ENCODE measurements around the gene PARN. TPM values are rescaled to one million over a fixed set of nuclear protein-coding genes. Genes with fewer than 3 reads are reported as not detected.

PARN gene
- total RNA-seq, 2 donors from 2014 or later: 32.2 to 48.9 TPM

GRCh38 chr16:14486520-14487303 lies 143.3 kb downstream of the PARN start:
- Mint-ChIP-seq H3K36me3 (peaks cover 3% of the 10 kb centered on the region in 2 donors), H3K27ac (no peak overlapping the region), H3K9me3 (no peaks in the 10 kb centered on the region)
- no peak for DNase-seq (ENCODE audit: low spot score in 2 of 2)
- ATAC-seq: no peak

DNA sequence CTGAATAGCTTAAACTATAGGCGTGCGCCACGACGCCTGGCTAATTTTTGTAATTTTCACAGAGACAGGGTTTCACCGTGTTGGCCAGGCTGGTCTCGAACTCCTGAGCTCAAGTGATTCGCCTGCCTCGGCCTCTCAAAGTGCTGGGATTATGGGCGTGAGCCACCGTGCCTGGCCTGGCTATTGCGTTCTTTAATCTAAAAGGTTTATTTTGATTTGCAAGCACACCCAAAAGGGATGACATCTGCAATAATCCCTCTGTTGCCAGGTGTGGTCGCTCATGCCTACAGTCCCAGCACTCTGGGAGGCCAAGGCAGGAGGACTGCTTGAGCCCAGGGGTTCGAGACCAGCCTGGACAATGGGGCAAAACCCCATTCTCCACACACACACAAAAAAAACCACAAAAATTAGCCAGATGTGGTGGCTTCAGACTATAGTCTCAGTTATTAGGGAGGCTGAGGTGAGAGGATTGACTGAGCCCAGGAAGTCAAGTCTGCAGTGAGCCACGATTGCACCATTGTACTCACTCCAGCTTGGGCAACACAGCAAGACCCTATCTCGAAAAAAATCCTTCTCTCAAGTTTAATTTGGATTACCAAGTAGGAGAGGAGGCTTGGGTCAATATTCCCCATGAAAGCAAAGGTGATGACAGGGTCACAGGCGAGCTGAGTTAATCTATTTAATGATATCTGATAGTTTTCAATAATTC lies 144.1 kb downstream of the PARN start:
- Mint-ChIP-seq H3K27ac (no peak overlapping the region), H3K36me3 (peaks cover 5 to 8% of the 10 kb centered on the region in 2 donors), H3K9me3 (no peaks in the 10 kb centered on the region)
- no peak for ATAC-seq
- no peak for DNase-seq (ENCODE audit: low spot score in 2 of 2)

DNA sequence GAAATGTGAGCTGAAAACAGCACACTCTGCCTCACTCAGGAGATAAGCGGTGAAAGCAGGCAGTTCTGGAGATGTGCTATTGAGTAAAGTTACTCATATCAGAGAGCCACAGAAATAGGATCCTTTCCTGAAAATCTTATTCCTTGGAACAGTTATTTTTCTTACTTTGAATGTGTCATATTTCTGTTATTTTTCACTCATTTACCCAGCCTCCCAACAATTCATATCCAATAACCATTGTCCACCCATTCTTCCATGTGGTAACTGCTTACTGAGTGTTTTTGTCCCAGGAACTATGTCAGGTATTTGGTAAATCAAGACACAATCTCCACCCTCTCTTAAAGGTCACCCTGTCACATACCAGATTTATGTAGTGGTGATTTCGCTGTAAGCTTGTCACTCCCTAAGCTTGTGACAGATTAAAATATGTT lies 144.9 kb downstream of the PARN start:
- Mint-ChIP-seq H3K36me3 (peaks cover 10 to 13% of the 10 kb centered on the region in 2 donors), H3K9me3 (no peaks in the 10 kb centered on the region), H3K27ac (no peak overlapping the region)
- ATAC-seq (no peak), DNase-seq (ENCODE audit: low spot score in 2 of 2) (no peak)

DNA sequence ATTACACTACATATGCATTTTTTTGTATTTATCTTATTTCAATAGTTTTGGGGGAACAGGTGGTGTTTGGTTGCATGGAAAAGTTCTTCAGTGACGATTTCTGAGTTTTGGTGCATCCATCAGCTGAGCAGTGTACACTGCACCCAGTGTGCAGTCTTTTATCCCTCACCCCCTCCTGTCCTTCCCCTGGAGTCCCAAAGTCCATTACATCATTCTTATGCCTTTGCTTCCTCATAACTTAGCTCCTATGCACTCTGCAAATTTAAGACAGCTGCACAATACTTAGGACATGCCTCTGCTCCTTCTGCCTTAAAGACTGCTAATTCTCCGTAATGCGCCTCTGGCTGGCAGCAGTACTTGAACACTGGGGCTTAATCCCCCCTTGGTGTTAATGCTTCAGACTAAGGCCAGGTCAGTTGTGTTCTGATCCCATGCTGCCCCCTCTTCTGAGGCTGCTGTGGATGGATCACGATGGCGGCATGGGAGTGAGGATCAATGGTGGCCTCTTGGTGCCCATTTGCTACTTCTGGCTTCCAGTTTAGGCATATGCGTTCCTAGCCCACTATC lies 146.2 kb downstream of the PARN start:
- DNase-seq (ENCODE audit: low spot score in 2 of 2) (no peak), ATAC-seq (no peak)
- Mint-ChIP-seq H3K27ac (no peak overlapping the region), H3K9me3 (no peaks in the 10 kb centered on the region), H3K36me3 (peaks cover 20 to 25% of the 10 kb centered on the region in 2 donors)

DNA sequence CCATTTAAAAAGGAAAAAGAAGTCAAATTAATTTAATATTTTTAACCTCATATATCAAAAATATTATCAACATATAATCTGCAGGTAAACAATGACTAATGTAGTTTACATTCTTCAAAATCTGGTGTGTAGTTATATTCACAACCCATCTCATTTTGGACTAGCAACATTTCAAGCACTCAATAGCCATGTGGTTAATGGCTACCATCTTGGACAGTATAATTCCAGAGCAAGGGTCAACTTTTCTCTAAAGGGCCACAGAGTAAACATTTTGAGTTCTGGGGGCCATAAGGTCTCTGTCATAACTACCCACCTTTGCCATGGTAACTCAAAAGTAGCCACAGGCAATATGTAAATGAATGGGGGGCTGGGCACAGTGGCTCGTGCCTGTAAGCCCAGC lies 153.9 kb downstream of the PARN start:
- peaks cover 21 to 25% of the 10 kb centered on the region in 2 donors for H3K36me3 Mint-ChIP-seq
- DNase-seq (ENCODE audit: low spot score in 2 of 2): no peak
- no peak overlapping the region for H3K27ac Mint-ChIP-seq
- H3K9me3 Mint-ChIP-seq: no peaks in the 10 kb centered on the region
- ATAC-seq: no peak

DNA sequence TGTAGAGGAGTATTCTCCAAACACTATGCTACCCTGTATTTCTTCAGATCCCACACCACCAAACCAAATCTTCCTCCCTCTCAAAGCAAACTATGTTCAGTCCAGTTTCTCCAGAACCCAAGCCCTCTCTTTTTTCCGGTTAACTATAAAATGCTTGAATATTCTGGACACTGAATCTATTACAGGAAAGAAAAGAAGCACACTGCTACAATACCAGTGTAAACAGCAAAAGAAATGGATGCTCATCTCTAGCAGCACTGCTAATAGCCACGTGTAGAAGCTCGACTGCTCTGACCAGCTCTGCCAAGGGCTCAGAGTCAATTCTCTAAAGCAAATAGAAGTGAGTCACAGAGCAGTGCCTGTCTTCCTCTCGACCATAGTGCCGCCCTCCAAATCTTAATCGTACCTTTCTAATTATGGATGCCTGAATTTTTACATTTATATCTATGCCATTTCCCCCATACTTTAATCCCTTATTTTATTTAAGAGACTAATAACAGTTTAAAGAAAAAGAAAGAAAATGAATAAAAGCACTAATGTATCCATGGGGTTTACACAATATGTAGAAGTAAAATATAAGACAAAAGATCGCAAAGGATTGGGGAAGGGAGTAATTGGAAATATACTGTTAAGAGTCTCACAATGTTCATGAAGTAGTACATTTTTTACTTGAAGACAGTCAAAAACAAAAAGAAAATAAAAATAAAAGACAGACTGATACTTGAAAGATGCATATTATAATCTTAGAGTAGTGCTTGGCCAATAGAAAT lies 154.5 kb downstream of the PARN start:
- DNase-seq (ENCODE audit: low spot score in 2 of 2) (no peak), ATAC-seq (no peak)
- H3K27ac Mint-ChIP-seq: no peak overlapping the region
- H3K9me3 Mint-ChIP-seq: no peaks in the 10 kb centered on the region
- H3K36me3 Mint-ChIP-seq: peaks cover 21 to 24% of the 10 kb centered on the region in 2 donors

- no peaks in the 10 kb centered on the region for H3K9me3 Mint-ChIP-seq
- no peak for DNase-seq (ENCODE audit: low spot score in 2 of 2)
- ATAC-seq: no peak
- no peak overlapping the region for H3K27ac Mint-ChIP-seq
- peaks cover 6% of the 10 kb centered on the region in 2 donors for H3K36me3 Mint-ChIP-seq
Observed at GRCh38 chr16:14473488-14473887, 156.6 kb downstream of the PARN start.

DNA sequence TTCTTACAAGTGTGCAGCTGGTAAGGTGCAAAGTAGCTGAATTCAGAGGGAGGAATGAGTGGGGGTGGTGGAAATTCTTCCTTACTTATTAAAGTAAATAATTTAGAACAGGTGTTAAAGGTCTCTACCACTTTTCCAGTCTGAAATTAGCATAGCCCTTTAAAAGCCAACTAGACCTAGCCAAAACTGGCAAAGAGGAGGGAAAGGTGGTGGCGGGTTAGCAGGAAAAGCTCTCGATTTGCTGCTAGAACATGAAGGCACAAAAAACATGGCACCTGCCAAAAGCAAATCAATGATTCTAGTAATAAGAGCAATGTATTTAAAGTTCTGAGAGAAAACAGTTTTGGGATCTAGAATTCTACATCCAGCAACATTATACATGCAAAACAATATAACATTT lies 157.7 kb downstream of the PARN start:
- H3K36me3 Mint-ChIP-seq: peaks cover 6% of the 10 kb centered on the region in 2 donors
- peaks cover 0 to 4% of the 10 kb centered on the region in 2 donors for H3K9me3 Mint-ChIP-seq
- DNase-seq (ENCODE audit: low spot score in 2 of 2) (no peak), ATAC-seq (no peak)
- no peak overlapping the region for H3K27ac Mint-ChIP-seq

DNA sequence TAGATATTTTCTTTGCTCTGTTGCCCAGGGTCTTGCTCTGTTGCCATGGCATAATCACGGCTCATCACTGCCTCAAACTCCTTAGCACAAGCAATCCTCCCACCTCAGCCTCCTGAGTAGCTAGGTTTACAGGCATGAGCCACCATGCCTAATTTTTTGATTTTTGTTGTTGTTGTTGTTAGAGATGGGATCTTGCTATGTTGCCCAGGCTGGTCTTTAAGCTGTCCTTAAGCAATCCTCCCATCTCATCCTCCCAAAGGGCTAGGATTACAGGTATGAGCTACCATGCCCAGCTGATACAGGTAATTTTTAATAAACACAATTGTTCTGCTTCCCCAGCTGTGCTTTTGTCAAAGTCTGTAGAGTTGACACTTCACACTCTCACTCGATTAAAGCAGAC lies 159.3 kb downstream of the PARN start:
- Mint-ChIP-seq H3K27ac (no peak overlapping the region), H3K36me3 (peaks cover 7 to 11% of the 10 kb centered on the region in 2 donors), H3K9me3 (peaks cover 0 to 4% of the 10 kb centered on the region in 2 donors)
- DNase-seq (ENCODE audit: low spot score in 2 of 2) (no peak), ATAC-seq (no peak)

GRCh38 chr16:14465799-14466198 lies 164.3 kb downstream of the PARN start:
- ATAC-seq: no peak
- Mint-ChIP-seq H3K27ac (no peak overlapping the region), H3K9me3 (peaks cover 3 to 4% of the 10 kb centered on the region in 2 donors), H3K36me3 (peaks cover 11 to 48% of the 10 kb centered on the region in 2 donors)
- DNase-seq (ENCODE audit: low spot score in 2 of 2): no peak

DNA sequence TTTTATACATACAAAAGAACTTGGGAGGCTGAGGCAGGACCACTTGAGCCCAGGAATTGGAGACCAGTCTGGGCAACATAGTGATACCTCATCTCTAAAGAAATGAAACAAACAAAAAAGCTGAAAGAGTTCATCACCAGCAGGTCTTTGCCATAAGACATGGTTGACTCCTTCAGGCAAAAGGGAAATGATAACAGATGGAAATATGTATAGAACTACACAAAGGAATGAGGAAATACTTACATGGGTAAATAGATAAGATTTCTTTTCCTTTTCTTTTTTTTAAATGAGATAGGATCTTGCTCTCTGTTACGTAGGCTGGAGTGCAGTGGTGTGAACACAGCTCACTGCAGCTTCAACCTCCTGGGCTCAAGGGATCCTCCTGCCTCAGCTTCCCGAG lies 165.3 kb downstream of the PARN start:
- DNase-seq (ENCODE audit: low spot score in 2 of 2) (no peak), ATAC-seq (no peak)
- Mint-ChIP-seq H3K36me3 (peaks cover 11 to 50% of the 10 kb centered on the region in 2 donors), H3K27ac (no peak overlapping the region), H3K9me3 (peaks cover 3 to 4% of the 10 kb centered on the region in 2 donors)

- ATAC-seq: no peak
- no peak for DNase-seq (ENCODE audit: low spot score in 2 of 2)
- peaks cover 11 to 50% of the 10 kb centered on the region in 2 donors for H3K36me3 Mint-ChIP-seq
- no peak overlapping the region for H3K27ac Mint-ChIP-seq
- H3K9me3 Mint-ChIP-seq: peaks cover 3 to 4% of the 10 kb centered on the region in 2 donors
Observed at GRCh38 chr16:14464192-14464591, 165.9 kb downstream of the PARN start.

GRCh38 chr16:14462811-14463210 lies 167.2 kb downstream of the PARN start:
- DNase-seq (ENCODE audit: low spot score in 2 of 2) (no peak), ATAC-seq (no peak)
- Mint-ChIP-seq H3K27ac (no peak overlapping the region), H3K9me3 (peaks cover 1 to 3% of the 10 kb centered on the region in 2 donors), H3K36me3 (peaks cover 11 to 50% of the 10 kb centered on the region in 2 donors)

- no peak for DNase-seq (ENCODE audit: low spot score in 2 of 2)
Observed at GRCh38 chr16:14460726-14461125, 169.3 kb downstream of the PARN start.

GRCh38 chr16:14458576-14458975 lies 171.5 kb downstream of the PARN start:
- peaks cover 4 to 26% of the 10 kb centered on the region in 2 donors for H3K36me3 Mint-ChIP-seq
- ATAC-seq (no peak), DNase-seq (ENCODE audit: low spot score in 2 of 2) (no peak)
- H3K27ac Mint-ChIP-seq: peak overlapping the region in 1 of 2 donors; percentile 43
- H3K9me3 Mint-ChIP-seq: no peaks in the 10 kb centered on the region

More at GRCh38 chr16:14460726-14461125, 169.3 kb downstream of the PARN start:
- H3K9me3 Mint-ChIP-seq: peaks cover 0 to 3% of the 10 kb centered on the region in 2 donors
- no peak overlapping the region for H3K27ac Mint-ChIP-seq
- H3K36me3 Mint-ChIP-seq: peaks cover 4 to 39% of the 10 kb centered on the region in 2 donors
- no peak for ATAC-seq

- Mint-ChIP-seq H3K36me3 (peaks cover 0 to 11% of the 10 kb centered on the region in 2 donors), H3K9me3 (no peaks in the 10 kb centered on the region), H3K27ac (no peak overlapping the region)
- DNase-seq (ENCODE audit: low spot score in 2 of 2) (no peak), ATAC-seq (no peak)
Observed at GRCh38 chr16:14456793-14457481, 173.1 kb downstream of the PARN start.

All from activated naive CD4-positive, alpha-beta T cell treated with anti-CD3 and anti-CD28 coated beads, Interleukin-2, amount 50 U/mL, for 72 hours (primary cell).